ENCODE measurements around the gene GLIPR1L2.

Gene GLIPR1L2

GRCh38 chr12:75407683-75408082 lies 16.8 kb downstream of the GLIPR1L2 start:
- Histone ChIP-seq H2AFZ (ENCODE audit: low read depth, low read length, severe bottlenecking) (no peak overlapping the region), H3K4me3 (ENCODE audit: insufficient read depth, low read length, poor library complexity, severe bottlenecking) (no peak overlapping the region), H3K79me2 (ENCODE audit: insufficient read depth, low read length) (no peaks in the 10 kb centered on the region), H3F3A (ENCODE audit: insufficient read depth) (no peaks in the 10 kb centered on the region), H4K20me1 (ENCODE audit: low read depth, low read length) (no peaks in the 10 kb centered on the region), H3K27me3 (ENCODE audit: low read length) (no peaks in the 10 kb centered on the region), H3K9me3 (ENCODE audit: insufficient read depth, low read length) (no peaks in the 10 kb centered on the region), H3K9ac (ENCODE audit: low read length) (no peak overlapping the region), H3K4me2 (ENCODE audit: low read depth, low read length, poor library complexity, severe bottlenecking) (no peak overlapping the region), H3K27ac (ENCODE audit: low read depth, low read length) (no peak overlapping the region), H3K9me2 (replicated peaks; ENCODE audit: insufficient read depth, low read length) (no peaks in the 10 kb centered on the region), H3K36me3 (ENCODE audit: low read length) (no peaks in the 10 kb centered on the region)
- TF ChIP-seq, protein P1, sequence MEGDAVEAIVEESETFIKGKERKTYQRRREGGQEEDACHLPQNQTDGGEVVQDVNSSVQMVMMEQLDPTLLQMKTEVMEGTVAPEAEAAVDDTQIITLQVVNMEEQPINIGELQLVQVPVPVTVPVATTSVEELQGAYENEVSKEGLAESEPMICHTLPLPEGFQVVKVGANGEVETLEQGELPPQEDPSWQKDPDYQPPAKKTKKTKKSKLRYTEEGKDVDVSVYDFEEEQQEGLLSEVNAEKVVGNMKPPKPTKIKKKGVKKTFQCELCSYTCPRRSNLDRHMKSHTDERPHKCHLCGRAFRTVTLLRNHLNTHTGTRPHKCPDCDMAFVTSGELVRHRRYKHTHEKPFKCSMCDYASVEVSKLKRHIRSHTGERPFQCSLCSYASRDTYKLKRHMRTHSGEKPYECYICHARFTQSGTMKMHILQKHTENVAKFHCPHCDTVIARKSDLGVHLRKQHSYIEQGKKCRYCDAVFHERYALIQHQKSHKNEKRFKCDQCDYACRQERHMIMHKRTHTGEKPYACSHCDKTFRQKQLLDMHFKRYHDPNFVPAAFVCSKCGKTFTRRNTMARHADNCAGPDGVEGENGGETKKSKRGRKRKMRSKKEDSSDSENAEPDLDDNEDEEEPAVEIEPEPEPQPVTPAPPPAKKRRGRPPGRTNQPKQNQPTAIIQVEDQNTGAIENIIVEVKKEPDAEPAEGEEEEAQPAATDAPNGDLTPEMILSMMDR (IDR thresholded peaks at IDR 0.05; ENCODE audit: insufficient read depth, low read length, poor library complexity, severe bottlenecking) = no peak
- TF ChIP-seq EZH2phosphoT487 (conservative IDR thresholded peaks at IDR 0.05; ENCODE audit: low read length) = no peak

DNA sequence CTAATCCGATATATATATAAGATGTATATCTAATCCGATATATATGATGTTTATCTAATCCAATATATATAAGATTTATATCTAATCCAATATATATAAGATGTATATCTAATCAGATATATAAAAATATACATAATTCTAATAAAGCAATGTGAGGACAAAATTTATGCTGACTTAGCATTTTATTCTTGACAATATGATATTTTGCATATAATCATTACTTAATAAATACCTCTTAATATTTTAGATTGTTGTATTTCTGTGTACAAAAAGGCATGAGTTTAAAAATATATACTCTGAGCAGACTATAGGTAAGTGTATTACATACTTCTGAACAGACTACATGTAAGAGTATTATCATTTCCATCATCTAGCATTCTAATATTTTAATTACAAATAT lies 18.9 kb downstream of the GLIPR1L2 start:
- no peak for TF ChIP-seq EZH2phosphoT487 (conservative IDR thresholded peaks at IDR 0.05; ENCODE audit: low read length)
- TF ChIP-seq, protein P1 (IDR thresholded peaks at IDR 0.05; ENCODE audit: insufficient read depth, low read length, poor library complexity, severe bottlenecking) = no peak
- H3K9ac ChIP-seq (ENCODE audit: low read length) = no peak overlapping the region
- H3K9me3 ChIP-seq (ENCODE audit: insufficient read depth, low read length) = no peaks in the 10 kb centered on the region
- no peak overlapping the region for H2AFZ ChIP-seq (ENCODE audit: low read depth, low read length, severe bottlenecking)
- no peak overlapping the region for H3K27ac ChIP-seq (ENCODE audit: low read depth, low read length)
- H3F3A ChIP-seq (ENCODE audit: insufficient read depth) = no peaks in the 10 kb centered on the region
- H3K4me2 ChIP-seq (ENCODE audit: low read depth, low read length, poor library complexity, severe bottlenecking) = no peak overlapping the region
- H3K79me2 ChIP-seq (ENCODE audit: insufficient read depth, low read length) = no peaks in the 10 kb centered on the region
- no peak overlapping the region for H3K4me3 ChIP-seq (ENCODE audit: insufficient read depth, low read length, poor library complexity, severe bottlenecking)
- H4K20me1 ChIP-seq (ENCODE audit: low read depth, low read length) = no peaks in the 10 kb centered on the region
- H3K36me3 ChIP-seq (ENCODE audit: low read length) = no peaks in the 10 kb centered on the region
- no peaks in the 10 kb centered on the region for H3K9me2 ChIP-seq (replicated peaks; ENCODE audit: insufficient read depth, low read length)
- H3K27me3 ChIP-seq (ENCODE audit: low read length) = no peaks in the 10 kb centered on the region

DNA sequence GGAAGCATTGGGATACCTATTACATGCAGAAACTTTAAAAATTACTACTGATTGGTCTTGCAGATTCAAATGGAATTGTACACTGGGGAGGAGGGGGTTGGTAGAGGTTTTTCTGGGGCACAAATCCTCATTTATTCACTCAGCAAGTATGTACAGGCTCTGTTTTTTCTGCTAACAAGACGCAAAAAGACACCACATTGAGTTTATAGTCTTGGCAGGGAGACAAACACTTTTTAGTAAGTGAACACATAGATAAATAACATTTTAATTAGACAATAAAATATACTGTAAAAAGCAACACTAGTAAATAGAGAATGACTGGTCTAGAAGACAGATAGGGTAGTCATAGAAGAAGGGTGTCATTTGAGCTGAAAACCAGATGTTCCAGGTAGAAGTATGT lies 23.8 kb downstream of the GLIPR1L2 start:
- no peak overlapping the region for H3K9ac ChIP-seq (ENCODE audit: low read length)
- no peaks in the 10 kb centered on the region for H3K36me3 ChIP-seq (ENCODE audit: low read length)
- no peaks in the 10 kb centered on the region for H3K27me3 ChIP-seq (ENCODE audit: low read length)
- H2AFZ ChIP-seq (ENCODE audit: low read depth, low read length, severe bottlenecking) = no peak overlapping the region
- H3K4me3 ChIP-seq (ENCODE audit: insufficient read depth, low read length, poor library complexity, severe bottlenecking) = no peak overlapping the region
- H3K79me2 ChIP-seq (ENCODE audit: insufficient read depth, low read length) = no peaks in the 10 kb centered on the region
- no peak overlapping the region for H3K4me2 ChIP-seq (ENCODE audit: low read depth, low read length, poor library complexity, severe bottlenecking)
- H4K20me1 ChIP-seq (ENCODE audit: low read depth, low read length) = no peaks in the 10 kb centered on the region
- no peaks in the 10 kb centered on the region for H3K9me2 ChIP-seq (replicated peaks; ENCODE audit: insufficient read depth, low read length)
- no peak overlapping the region for H3K27ac ChIP-seq (ENCODE audit: low read depth, low read length)
- H3K9me3 ChIP-seq (ENCODE audit: insufficient read depth, low read length) = no peaks in the 10 kb centered on the region
- no peaks in the 10 kb centered on the region for H3F3A ChIP-seq (ENCODE audit: insufficient read depth)
- TF ChIP-seq, protein P1 (IDR thresholded peaks at IDR 0.05; ENCODE audit: insufficient read depth, low read length, poor library complexity, severe bottlenecking) = no peak
- TF ChIP-seq EZH2phosphoT487 (conservative IDR thresholded peaks at IDR 0.05; ENCODE audit: low read length) = no peak
